Measurements from ENCODE around the gene MT1G. TPM values are rescaled to one million over a fixed set of nuclear protein-coding genes. Genes with fewer than 3 reads are reported as not detected.
"Not testable (repeated sequence)": the region's sequence is repeated elsewhere in the genome, so short reads cannot be mapped to it uniquely, and the experiment has no call there.

Gene MT1G
- total RNA-seq, 1 donor from 2014 or later: not detected

DNA sequence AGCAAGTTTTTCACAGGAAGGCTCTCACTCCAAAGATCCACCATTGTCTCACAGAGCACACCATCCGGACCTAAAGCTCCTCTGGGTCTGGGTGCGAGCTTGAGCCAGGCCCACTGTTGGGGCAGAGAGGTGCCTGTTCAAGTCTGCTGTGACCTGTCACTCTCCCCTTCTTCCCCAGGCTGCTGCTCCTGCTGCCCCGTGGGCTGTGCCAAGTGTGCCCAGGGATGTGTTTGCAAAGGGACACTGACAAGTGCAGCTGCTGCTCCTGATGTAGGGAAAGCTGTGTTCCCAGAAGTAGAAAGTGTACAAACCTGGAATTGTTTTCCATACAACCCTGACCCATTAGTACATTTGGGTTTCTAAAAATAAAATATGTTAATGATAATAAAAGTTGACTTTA lies 9.6 kb upstream of the MT1G start:
- Mint-ChIP-seq H3K27ac (ENCODE audit: unreplicated experiment) (no peak overlapping the region), H3K9me3 (ENCODE audit: unreplicated experiment) (peaks cover 1% of the 10 kb centered on the region), H3K27me3 (ENCODE audit: unreplicated experiment) (peaks cover 21% of the 10 kb centered on the region), H3K4me1 (ENCODE audit: low read depth, unreplicated experiment) (peaks cover 10% of the 10 kb centered on the region), H3K4me3 (ENCODE audit: unreplicated experiment) (no peak overlapping the region), H3K36me3 (ENCODE audit: unreplicated experiment) (no peaks in the 10 kb centered on the region)
- no peak for DNase-seq
- TF ChIP-seq, protein P1, sequence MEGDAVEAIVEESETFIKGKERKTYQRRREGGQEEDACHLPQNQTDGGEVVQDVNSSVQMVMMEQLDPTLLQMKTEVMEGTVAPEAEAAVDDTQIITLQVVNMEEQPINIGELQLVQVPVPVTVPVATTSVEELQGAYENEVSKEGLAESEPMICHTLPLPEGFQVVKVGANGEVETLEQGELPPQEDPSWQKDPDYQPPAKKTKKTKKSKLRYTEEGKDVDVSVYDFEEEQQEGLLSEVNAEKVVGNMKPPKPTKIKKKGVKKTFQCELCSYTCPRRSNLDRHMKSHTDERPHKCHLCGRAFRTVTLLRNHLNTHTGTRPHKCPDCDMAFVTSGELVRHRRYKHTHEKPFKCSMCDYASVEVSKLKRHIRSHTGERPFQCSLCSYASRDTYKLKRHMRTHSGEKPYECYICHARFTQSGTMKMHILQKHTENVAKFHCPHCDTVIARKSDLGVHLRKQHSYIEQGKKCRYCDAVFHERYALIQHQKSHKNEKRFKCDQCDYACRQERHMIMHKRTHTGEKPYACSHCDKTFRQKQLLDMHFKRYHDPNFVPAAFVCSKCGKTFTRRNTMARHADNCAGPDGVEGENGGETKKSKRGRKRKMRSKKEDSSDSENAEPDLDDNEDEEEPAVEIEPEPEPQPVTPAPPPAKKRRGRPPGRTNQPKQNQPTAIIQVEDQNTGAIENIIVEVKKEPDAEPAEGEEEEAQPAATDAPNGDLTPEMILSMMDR (IDR thresholded peaks at IDR 0.05; ENCODE audit: partially characterized antibody, unreplicated experiment): no peak

DNA sequence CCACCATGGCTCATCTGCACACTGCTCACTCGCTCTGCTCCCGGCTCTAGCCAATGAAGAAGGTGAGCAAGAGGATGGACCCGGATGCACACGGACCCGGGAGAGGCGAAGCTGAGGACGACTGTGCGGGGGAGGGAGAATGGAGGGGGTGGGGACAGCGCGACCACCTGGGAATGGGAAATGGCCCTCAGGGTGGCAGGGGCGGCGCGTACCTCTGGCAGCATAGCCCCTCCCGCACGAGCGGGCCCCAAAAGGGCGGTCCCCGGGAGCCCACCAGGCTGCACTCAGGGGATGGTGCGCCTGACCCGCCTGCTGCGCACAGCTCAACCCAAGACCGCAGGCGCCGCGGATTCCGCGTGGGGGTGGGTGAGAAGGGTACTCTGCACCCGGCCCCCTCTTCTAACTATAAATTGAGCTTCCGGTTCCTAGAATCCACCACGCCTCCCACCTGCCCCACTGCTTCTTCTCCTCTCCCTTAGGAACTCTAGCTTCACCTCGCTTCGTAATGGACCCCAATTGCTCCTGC lies 7.9 kb upstream of the MT1G start:
- no peak overlapping the region for H3K27ac Mint-ChIP-seq (ENCODE audit: unreplicated experiment)
- peak overlapping the region; percentile 79 for H3K4me3 Mint-ChIP-seq (ENCODE audit: unreplicated experiment)
- DNase-seq: no peak
- peaks cover 31% of the 10 kb centered on the region for H3K27me3 Mint-ChIP-seq (ENCODE audit: unreplicated experiment)
- H3K9me3 Mint-ChIP-seq (ENCODE audit: unreplicated experiment): no peaks in the 10 kb centered on the region
- H3K36me3 Mint-ChIP-seq (ENCODE audit: unreplicated experiment): no peaks in the 10 kb centered on the region
- H3K4me1 Mint-ChIP-seq (ENCODE audit: low read depth, unreplicated experiment): peaks cover 6% of the 10 kb centered on the region
- TF ChIP-seq, protein P1 (IDR thresholded peaks at IDR 0.05; ENCODE audit: partially characterized antibody, unreplicated experiment): no peak

DNA sequence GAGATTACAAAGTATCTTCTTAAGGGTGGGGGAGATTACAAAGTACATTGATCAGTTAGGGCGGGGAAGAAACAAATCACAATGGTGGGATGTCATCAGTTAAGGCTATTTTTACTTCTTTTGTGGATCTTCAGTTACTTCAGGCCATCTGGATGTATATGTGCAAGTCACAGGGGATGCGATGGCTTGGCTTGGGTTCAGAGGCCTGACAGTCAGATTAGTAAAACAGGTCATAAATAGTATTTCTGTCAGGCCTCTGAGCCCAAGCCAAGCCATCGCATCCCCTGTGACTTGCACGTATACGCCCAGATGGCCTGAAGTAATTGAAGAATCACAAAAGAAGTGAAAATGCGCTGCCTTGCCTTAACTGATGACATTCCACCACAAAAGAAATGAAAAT lies 6.7 kb upstream of the MT1G start:
- not testable (repeated sequence) for H3K4me3 Mint-ChIP-seq (ENCODE audit: unreplicated experiment); H3K4me1 Mint-ChIP-seq (ENCODE audit: low read depth, unreplicated experiment); DNase-seq; H3K36me3 Mint-ChIP-seq (ENCODE audit: unreplicated experiment); H3K9me3 Mint-ChIP-seq (ENCODE audit: unreplicated experiment); H3K27ac Mint-ChIP-seq (ENCODE audit: unreplicated experiment)
- peaks cover 36% of the 10 kb centered on the region for H3K27me3 Mint-ChIP-seq (ENCODE audit: unreplicated experiment)

DNA sequence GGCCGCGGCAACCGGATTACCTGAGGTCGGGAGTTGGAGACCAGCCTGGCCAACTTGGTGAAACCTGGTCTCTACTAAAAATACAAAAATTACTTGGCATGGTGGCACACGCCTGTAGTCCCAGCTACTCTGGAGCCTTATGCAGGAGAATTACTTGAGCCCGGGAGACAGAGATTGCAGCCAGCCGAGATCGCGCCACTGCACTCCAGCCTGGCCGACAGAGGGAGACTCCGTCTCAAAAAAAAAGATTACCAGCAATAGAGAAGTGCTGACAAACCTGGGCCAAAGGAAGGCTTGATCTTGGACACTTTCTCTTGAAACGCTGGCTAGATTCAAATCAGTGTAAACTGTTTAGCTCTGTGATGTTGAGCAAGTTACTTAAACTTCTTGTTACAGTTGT lies 6.1 kb upstream of the MT1G start:
- Mint-ChIP-seq H3K27me3 (ENCODE audit: unreplicated experiment) (peaks cover 39% of the 10 kb centered on the region), H3K36me3 (ENCODE audit: unreplicated experiment) (no peaks in the 10 kb centered on the region), H3K9me3 (ENCODE audit: unreplicated experiment) (no peaks in the 10 kb centered on the region), H3K27ac (ENCODE audit: unreplicated experiment) (no peak overlapping the region), H3K4me3 (ENCODE audit: unreplicated experiment) (no peak overlapping the region), H3K4me1 (ENCODE audit: low read depth, unreplicated experiment) (peaks cover 6% of the 10 kb centered on the region)
- TF ChIP-seq, protein P1 (IDR thresholded peaks at IDR 0.05; ENCODE audit: partially characterized antibody, unreplicated experiment): peak; percentile 32
- DNase-seq: peak; percentile 58

DNA sequence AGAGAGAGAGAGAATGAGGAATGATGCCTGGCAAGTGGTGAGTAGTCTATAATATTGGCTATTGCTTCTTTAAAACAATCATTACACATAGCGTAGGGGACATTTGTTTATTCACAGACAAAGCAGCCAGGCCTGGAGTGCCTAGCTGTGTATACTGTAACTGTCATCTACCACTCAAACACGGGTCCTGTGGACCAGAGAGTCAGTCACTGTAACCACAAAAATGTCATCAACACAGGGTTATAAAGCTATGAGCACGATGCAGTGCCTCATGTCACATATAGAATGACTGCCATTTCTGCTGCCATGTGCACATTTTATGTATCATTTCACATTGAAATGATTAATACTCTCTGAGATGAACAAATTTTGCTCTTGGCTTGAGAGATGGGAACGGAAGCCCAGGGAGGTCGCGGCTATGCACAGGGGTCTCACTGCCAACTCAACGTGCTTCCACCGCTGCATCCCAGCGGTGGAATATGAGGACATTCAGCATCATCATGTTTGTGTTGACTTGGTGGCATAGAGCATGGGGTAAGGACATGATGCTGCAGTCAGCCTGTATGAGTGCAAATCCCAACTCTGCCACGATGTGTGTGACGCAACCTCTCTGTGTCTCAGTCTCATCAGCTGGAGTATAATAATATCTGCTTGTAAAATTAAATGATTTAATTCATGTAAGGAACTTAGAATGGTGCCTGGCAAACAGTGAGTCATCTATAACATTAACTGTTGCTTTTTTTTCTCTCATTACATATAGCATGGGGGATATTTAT lies 5.1 kb upstream of the MT1G start:
- peaks cover 47% of the 10 kb centered on the region for H3K27me3 Mint-ChIP-seq (ENCODE audit: unreplicated experiment)
- H3K27ac Mint-ChIP-seq (ENCODE audit: unreplicated experiment): no peak overlapping the region
- no peak overlapping the region for H3K4me3 Mint-ChIP-seq (ENCODE audit: unreplicated experiment)
- H3K4me1 Mint-ChIP-seq (ENCODE audit: low read depth, unreplicated experiment): peaks cover 6% of the 10 kb centered on the region
- H3K36me3 Mint-ChIP-seq (ENCODE audit: unreplicated experiment): no peaks in the 10 kb centered on the region
- no peaks in the 10 kb centered on the region for H3K9me3 Mint-ChIP-seq (ENCODE audit: unreplicated experiment)
- no peak for DNase-seq
- TF ChIP-seq, protein P1 (IDR thresholded peaks at IDR 0.05; ENCODE audit: partially characterized antibody, unreplicated experiment): no peak

DNA sequence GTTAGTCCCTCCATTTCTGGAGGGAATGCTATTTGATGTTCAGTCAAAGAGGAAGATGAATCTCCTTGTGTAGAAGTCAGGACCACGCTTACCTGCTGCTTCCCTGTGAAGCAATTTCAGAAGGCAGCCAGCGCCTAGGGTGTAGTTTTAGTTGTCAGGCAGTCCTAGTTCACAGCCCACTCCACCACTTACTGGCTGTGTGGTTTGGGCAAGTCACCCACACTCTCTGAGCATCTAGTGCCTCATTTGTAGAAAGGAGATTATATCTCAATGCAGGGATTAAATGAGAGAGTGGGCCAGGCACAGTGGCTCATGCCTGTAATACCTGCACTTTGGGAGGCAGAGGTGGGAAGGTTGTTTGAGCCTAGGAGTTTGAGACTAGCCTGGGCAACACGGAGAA lies 4.3 kb upstream of the MT1G start:
- H3K27ac Mint-ChIP-seq (ENCODE audit: unreplicated experiment); H3K4me3 Mint-ChIP-seq (ENCODE audit: unreplicated experiment); H3K4me1 Mint-ChIP-seq (ENCODE audit: low read depth, unreplicated experiment); DNase-seq; H3K9me3 Mint-ChIP-seq (ENCODE audit: unreplicated experiment); H3K36me3 Mint-ChIP-seq (ENCODE audit: unreplicated experiment): not testable (repeated sequence)
- H3K27me3 Mint-ChIP-seq (ENCODE audit: unreplicated experiment): peaks cover 50% of the 10 kb centered on the region

DNA sequence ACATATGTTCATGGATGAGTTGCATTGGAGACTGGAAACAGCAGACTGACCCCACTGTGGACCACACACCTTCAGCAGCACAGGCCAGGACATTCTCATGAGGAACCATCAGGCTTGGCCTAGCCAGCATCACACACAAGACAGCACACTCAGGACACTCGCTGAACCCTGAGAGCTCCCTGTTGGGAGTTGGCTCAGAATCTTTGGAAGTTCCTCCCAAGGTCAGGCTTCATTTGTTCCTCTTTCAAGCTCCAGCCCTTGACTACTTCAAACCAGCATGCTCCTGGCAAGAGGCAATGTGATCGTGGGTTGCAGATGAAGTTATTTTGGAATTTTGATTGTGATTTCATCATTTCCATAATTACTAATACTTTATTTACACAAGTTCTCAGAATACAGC lies 3.8 kb upstream of the MT1G start:
- not testable (repeated sequence) for H3K4me1 Mint-ChIP-seq (ENCODE audit: low read depth, unreplicated experiment); H3K27ac Mint-ChIP-seq (ENCODE audit: unreplicated experiment); DNase-seq; H3K36me3 Mint-ChIP-seq (ENCODE audit: unreplicated experiment); H3K9me3 Mint-ChIP-seq (ENCODE audit: unreplicated experiment); H3K4me3 Mint-ChIP-seq (ENCODE audit: unreplicated experiment)
- H3K27me3 Mint-ChIP-seq (ENCODE audit: unreplicated experiment): peaks cover 50% of the 10 kb centered on the region
